DND-41 (cell line): ENCODE measurements around the gene C2orf15.

ENCODE experiments used
- ATAC-seq: fragments of 200-7000 bp; cut with Tn5 transposase; 3 replicates; pipeline ENCODE4 v1.9.1; 2021; ENCODE audit warnings: low read depth; ENCODE audit not compliant: insufficient read depth
- DNase-seq: peaks from one replicate; pipeline ENCODE4 v3.0.0-alpha.2; 2020
- H2AFZ ChIP-seq: 2 replicates; pipeline ENCODE4 v1.6.0; 2012; ENCODE audit warnings: low read depth, low read length
- H3K27ac ChIP-seq: 2 replicates; pipeline ENCODE4 v1.5.1; 2012; ENCODE audit warnings: low read length, inconsistent platforms
- H3K27me3 ChIP-seq: fragments of 200-600 bp; sonication (generic); 2 replicates; pipeline ENCODE4 v1.6.0; 2012; ENCODE audit warnings: low read length, mild to moderate bottlenecking, inconsistent platforms; ENCODE audit not compliant: insufficient read depth, poor library complexity
- H3K36me3 ChIP-seq: 2 replicates; pipeline ENCODE4 v1.5.1; 2012; ENCODE audit warnings: low read length, inconsistent platforms; ENCODE audit not compliant: insufficient read depth
- H3K4me1 ChIP-seq: 2 replicates; pipeline ENCODE4 v1.5.1; 2012; ENCODE audit warnings: mild to moderate bottlenecking, low read length; ENCODE audit not compliant: insufficient read depth
- H3K4me2 ChIP-seq: 2 replicates; pipeline ENCODE4 v1.6.0; 2012; ENCODE audit warnings: mild to moderate bottlenecking, moderate library complexity, low read length, inconsistent platforms; ENCODE audit not compliant: insufficient read depth
- H3K4me3 ChIP-seq, 2 experiments: fragments of 200-600 bp in 1 of 2; shearing (Covaris generic) in 1 of 2; 2 replicates each; pipeline ENCODE4 v1.5.1; 2012 to 2016; ENCODE audit warnings: inconsistent platforms in 2 of 2, low read length in 2 of 2, mild to moderate bottlenecking in 2 of 2, low read depth in 1 of 2, moderate library complexity in 1 of 2
- H3K79me2 ChIP-seq: 2 replicates; pipeline ENCODE4 v1.6.0; 2012; ENCODE audit warnings: low read length, inconsistent platforms; ENCODE audit not compliant: insufficient read depth
- H3K9ac ChIP-seq: 2 replicates; pipeline ENCODE4 v1.6.0; 2012; ENCODE audit warnings: low read depth, mild to moderate bottlenecking, inconsistent platforms, low read length, moderate library complexity
- H3K9me3 ChIP-seq: 2 replicates; pipeline ENCODE4 v1.5.1; 2012; ENCODE audit warnings: low read length, moderate library complexity, mild to moderate bottlenecking, inconsistent platforms; ENCODE audit not compliant: insufficient read depth, severe bottlenecking
- H4K20me1 ChIP-seq: 2 replicates; pipeline ENCODE4 v1.6.0; 2012; ENCODE audit warnings: low read length; ENCODE audit not compliant: insufficient read depth
- CTCF ChIP-seq: IDR thresholded peaks from 2 replicates; pipeline ENCODE4 v1.5.1; 2012; ENCODE audit warnings: borderline replicate concordance, low read length, moderate library complexity, mild to moderate bottlenecking; ENCODE audit not compliant: poor library complexity, severe bottlenecking; ENCODE audit errors: extremely low read depth
- EZH2 ChIP-seq: IDR thresholded peaks from 3 replicates; pipeline ENCODE4 v1.6.1; 2012; ENCODE audit warnings: borderline replicate concordance, low read depth, mild to moderate bottlenecking, moderate library complexity, low read length, inconsistent platforms; ENCODE audit not compliant: severe bottlenecking

C2orf15 gene

DNA sequence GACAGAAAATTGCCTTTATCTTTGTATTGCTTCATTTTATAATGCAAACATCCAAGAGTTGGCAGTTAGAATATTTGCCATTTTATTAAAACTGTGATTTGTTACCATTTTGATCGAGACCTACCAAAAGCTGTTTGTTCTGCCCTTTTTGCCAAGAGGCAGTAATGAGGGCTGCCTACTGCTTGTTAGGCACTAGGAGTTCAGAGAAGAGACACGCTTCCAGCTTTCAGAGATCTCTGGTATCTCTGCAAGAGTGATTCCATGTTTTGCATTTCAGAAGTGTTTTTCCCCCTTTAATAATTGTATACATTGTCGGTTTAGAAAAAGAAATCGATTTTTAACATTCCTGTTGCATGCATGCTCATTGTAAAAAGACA, 40.1 kb downstream of the C2orf15 start:
- Histone ChIP-seq H3K9me3 (no peaks in the 10 kb centered on the region), H3K36me3 (peaks cover 6% of the 10 kb centered on the region; the same call in 1 of the 2 replicates), H4K20me1 (no peaks in the 10 kb centered on the region), H3K4me1 (peaks cover 43% of the 10 kb centered on the region), H3K9ac (peak overlapping the region; percentile 70), H3K4me2 (peak overlapping the region; percentile 91), H3K27ac (peak overlapping the region; percentile 86), H3K79me2 (peaks cover 96% of the 10 kb centered on the region), H3K4me3 (peak overlapping the region; percentile 84 to 89), H3K27me3 (no peaks in the 10 kb centered on the region), H2AFZ (peak overlapping the region; percentile 89)
- TF ChIP-seq CTCF, result no peak
- TF ChIP-seq EZH2, result no peak
- DNase-seq (no peak), ATAC-seq (no peak)

DNA sequence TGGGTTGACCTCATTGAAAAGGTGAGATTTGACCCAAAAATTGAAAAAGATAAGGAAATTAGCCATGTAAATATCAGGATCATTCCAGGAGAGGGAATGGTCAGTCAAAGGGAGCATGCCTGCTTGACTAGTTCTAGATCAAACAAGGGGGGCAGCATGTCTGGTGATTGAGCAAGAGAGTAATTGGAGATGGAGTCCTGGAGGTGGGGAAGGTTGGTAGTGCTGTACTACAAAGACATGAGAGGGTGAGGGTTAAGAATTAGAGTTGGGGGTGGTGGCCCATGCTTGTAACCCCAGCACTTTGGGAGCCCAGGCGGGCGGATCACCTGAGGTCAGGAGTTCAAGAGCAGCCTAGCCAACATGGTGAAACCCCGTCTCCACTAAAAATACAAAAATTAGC, 41.5 kb downstream of the C2orf15 start:
- DNase-seq, result no peak
- H3K4me2 ChIP-seq, result peak overlapping the region; percentile 91; the same call in 1 of the 2 replicates
- peaks cover 91% of the 10 kb centered on the region for H3K79me2 ChIP-seq
- H3K9ac ChIP-seq, result no peak overlapping the region
- no peak for TF ChIP-seq EZH2
- no peak for TF ChIP-seq CTCF
- peaks cover 46% of the 10 kb centered on the region for H3K4me1 ChIP-seq
- H3K9me3 ChIP-seq, result no peaks in the 10 kb centered on the region
- no peak overlapping the region; a peak in 1 of 4 replicates for H3K4me3 ChIP-seq
- no peak for ATAC-seq
- H3K27me3 ChIP-seq, result no peaks in the 10 kb centered on the region
- H4K20me1 ChIP-seq, result peaks cover 4% of the 10 kb centered on the region; the same call in 1 of the 2 replicates
- peaks cover 10% of the 10 kb centered on the region for H3K36me3 ChIP-seq
- H2AFZ ChIP-seq, result no peak overlapping the region
- no peak overlapping the region for H3K27ac ChIP-seq

GRCh38 chr2:99184811-99185210, 43.3 kb downstream of the C2orf15 start:
- ATAC-seq, result no peak
- H4K20me1 ChIP-seq, result peaks cover 4% of the 10 kb centered on the region; the same call in 1 of the 2 replicates
- DNase-seq, result no peak
- TF ChIP-seq EZH2 (no peak), CTCF (no peak)
- no peaks in the 10 kb centered on the region for H3K9me3 ChIP-seq
- no peak overlapping the region for H3K27ac ChIP-seq
- no peak overlapping the region for H2AFZ ChIP-seq
- H3K9ac ChIP-seq, result no peak overlapping the region
- H3K4me3 ChIP-seq, result no peak overlapping the region
- H3K4me2 ChIP-seq, result no peak overlapping the region
- peaks cover 18% of the 10 kb centered on the region for H3K36me3 ChIP-seq
- H3K4me1 ChIP-seq, result peaks cover 29% of the 10 kb centered on the region
- peaks cover 83% of the 10 kb centered on the region for H3K79me2 ChIP-seq
- H3K27me3 ChIP-seq, result no peaks in the 10 kb centered on the region

GRCh38 chr2:99187011-99187410, 45.5 kb downstream of the C2orf15 start:
- DNase-seq (no peak), ATAC-seq (no peak)
- H2AFZ ChIP-seq, result no peak overlapping the region
- peaks cover 19% of the 10 kb centered on the region for H3K4me1 ChIP-seq
- H4K20me1 ChIP-seq, result peaks cover 4% of the 10 kb centered on the region; the same call in 1 of the 2 replicates
- TF ChIP-seq EZH2, result no peak
- TF ChIP-seq CTCF, result no peak
- H3K27ac ChIP-seq, result no peak overlapping the region
- H3K36me3 ChIP-seq, result peaks cover 33% of the 10 kb centered on the region
- H3K4me2 ChIP-seq, result no peak overlapping the region
- no peak overlapping the region for H3K9ac ChIP-seq
- H3K9me3 ChIP-seq, result no peaks in the 10 kb centered on the region
- H3K27me3 ChIP-seq, result no peaks in the 10 kb centered on the region
- peaks cover 67% of the 10 kb centered on the region for H3K79me2 ChIP-seq
- H3K4me3 ChIP-seq, result no peak overlapping the region
